ENCODE data around the gene SARNP. TPM values are rescaled to one million over a fixed set of nuclear protein-coding genes. Genes with fewer than 3 reads are reported as not detected.

SARNP gene
- total RNA-seq, 1 donor from 2014 or later, result 76.6 TPM

- H3K4me3 Mint-ChIP-seq (ENCODE audit: unreplicated experiment), result no peak overlapping the region
- H3K4me1 Mint-ChIP-seq (ENCODE audit: unreplicated experiment), result peaks cover 3% of the 10 kb centered on the region
- H3K27me3 Mint-ChIP-seq (ENCODE audit: unreplicated experiment), result no peaks in the 10 kb centered on the region
- DNase-seq (ENCODE audit: low spot score), result no peak
- TF ChIP-seq CTCF (IDR thresholded peaks at IDR 0.05; ENCODE audit: unreplicated experiment), result no peak
- H3K36me3 Mint-ChIP-seq (ENCODE audit: low read depth, unreplicated experiment), result peaks cover 12% of the 10 kb centered on the region
- no peaks in the 10 kb centered on the region for H3K9me3 Mint-ChIP-seq (ENCODE audit: unreplicated experiment)
- H3K27ac Mint-ChIP-seq (ENCODE audit: unreplicated experiment), result no peak overlapping the region
Measured at GRCh38 chr12:55815473-55815872, 2.1 kb downstream of the SARNP start.

- Mint-ChIP-seq H3K4me1 (ENCODE audit: unreplicated experiment) (peaks cover 3% of the 10 kb centered on the region), H3K9me3 (ENCODE audit: unreplicated experiment) (no peaks in the 10 kb centered on the region), H3K27me3 (ENCODE audit: unreplicated experiment) (no peaks in the 10 kb centered on the region), H3K36me3 (ENCODE audit: low read depth, unreplicated experiment) (peaks cover 12% of the 10 kb centered on the region), H3K4me3 (ENCODE audit: unreplicated experiment) (no peak overlapping the region), H3K27ac (ENCODE audit: unreplicated experiment) (peak overlapping the region; percentile 1)
- no peak for DNase-seq (ENCODE audit: low spot score)
- TF ChIP-seq CTCF (IDR thresholded peaks at IDR 0.05; ENCODE audit: unreplicated experiment), result no peak
Measured at GRCh38 chr12:55814257-55814656, 3.3 kb downstream of the SARNP start.

GRCh38 chr12:55812088-55812487 lies 5.4 kb downstream of the SARNP start:
- no peaks in the 10 kb centered on the region for H3K27me3 Mint-ChIP-seq (ENCODE audit: unreplicated experiment)
- TF ChIP-seq CTCF (IDR thresholded peaks at IDR 0.05; ENCODE audit: unreplicated experiment), result no peak
- H3K4me1 Mint-ChIP-seq (ENCODE audit: unreplicated experiment), result peaks cover 3% of the 10 kb centered on the region
- DNase-seq (ENCODE audit: low spot score), result no peak
- no peak overlapping the region for H3K4me3 Mint-ChIP-seq (ENCODE audit: unreplicated experiment)
- H3K9me3 Mint-ChIP-seq (ENCODE audit: unreplicated experiment), result no peaks in the 10 kb centered on the region
- peaks cover 12% of the 10 kb centered on the region for H3K36me3 Mint-ChIP-seq (ENCODE audit: low read depth, unreplicated experiment)
- no peak overlapping the region for H3K27ac Mint-ChIP-seq (ENCODE audit: unreplicated experiment)

- DNase-seq (ENCODE audit: low spot score), result no peak
- no peaks in the 10 kb centered on the region for H3K27me3 Mint-ChIP-seq (ENCODE audit: unreplicated experiment)
- no peak overlapping the region for H3K4me3 Mint-ChIP-seq (ENCODE audit: unreplicated experiment)
- H3K27ac Mint-ChIP-seq (ENCODE audit: unreplicated experiment), result no peak overlapping the region
- no peaks in the 10 kb centered on the region for H3K9me3 Mint-ChIP-seq (ENCODE audit: unreplicated experiment)
- no peak for TF ChIP-seq CTCF (IDR thresholded peaks at IDR 0.05; ENCODE audit: unreplicated experiment)
- peaks cover 17% of the 10 kb centered on the region for H3K36me3 Mint-ChIP-seq (ENCODE audit: low read depth, unreplicated experiment)
- H3K4me1 Mint-ChIP-seq (ENCODE audit: unreplicated experiment), result no peaks in the 10 kb centered on the region
Measured at GRCh38 chr12:55809274-55809673, 8.2 kb downstream of the SARNP start.

- H3K36me3 Mint-ChIP-seq (ENCODE audit: low read depth, unreplicated experiment), result peaks cover 14% of the 10 kb centered on the region
- H3K4me1 Mint-ChIP-seq (ENCODE audit: unreplicated experiment), result no peaks in the 10 kb centered on the region
- TF ChIP-seq CTCF (IDR thresholded peaks at IDR 0.05; ENCODE audit: unreplicated experiment), result no peak
- DNase-seq (ENCODE audit: low spot score), result no peak
- no peaks in the 10 kb centered on the region for H3K27me3 Mint-ChIP-seq (ENCODE audit: unreplicated experiment)
- H3K27ac Mint-ChIP-seq (ENCODE audit: unreplicated experiment), result no peak overlapping the region
- H3K4me3 Mint-ChIP-seq (ENCODE audit: unreplicated experiment), result no peak overlapping the region
- no peaks in the 10 kb centered on the region for H3K9me3 Mint-ChIP-seq (ENCODE audit: unreplicated experiment)
Measured at GRCh38 chr12:55806982-55807381, 10.5 kb downstream of the SARNP start.

All from endothelial cell (in vitro differentiated cells).